Upper lobe of left lung (tissue), 6 donors: ENCODE results near the gene GALNT10. TPM values are rescaled to one million over a fixed set of nuclear protein-coding genes. Genes with fewer than 3 reads are reported as not detected.

ENCODE experiments used
- ATAC-seq, 2 donors: fragments of 200-7000 bp; cut with Tn5 transposase; one replicate each; pipeline ENCODE4 v1.9.1; 2022; ENCODE audit warnings: mild to moderate bottlenecking in 2 of 2, moderate library complexity in 2 of 2; ENCODE audit not compliant: low FRiP score in 2 of 2
- DNase-seq, 2 donors: peaks; one replicate each; pipeline ENCODE4 v3.0.0-alpha.2; 2019 to 2020
- H3K27ac ChIP-seq, 4 donors: fragments of 200-600 bp; sonication (generic); one replicate each; pipeline ENCODE4 v1.5.1; 2016 to 2019
- H3K27me3 ChIP-seq, 4 donors: fragments of 200-600 bp; sonication (generic); one replicate each; pipeline ENCODE4 v1.5.1; 2017 to 2019
- H3K36me3 ChIP-seq, 4 donors: fragments of 200-600 bp; sonication (generic); one replicate each; pipeline ENCODE4 v1.5.1; 2016 to 2019
- H3K4me1 ChIP-seq, 4 donors: fragments of 200-600 bp; sonication (generic); one replicate each; pipeline ENCODE4 v1.5.1; 2018 to 2019
- H3K4me3 ChIP-seq, 4 donors: fragments of 200-600 bp; sonication (generic); one replicate each; pipeline ENCODE4 v1.5.1; 2017 to 2019; ENCODE audit warnings: mild to moderate bottlenecking in 2 of 4, moderate library complexity in 1 of 4
- H3K9me3 ChIP-seq, 4 donors: fragments of 200-600 bp; sonication (generic); one replicate each; pipeline ENCODE4 v1.5.1; 2018 to 2019
- EP300 ChIP-seq, 4 donors: sonication (generic); formaldehyde crosslinking; IDR thresholded peaks; one replicate each; pipeline ENCODE4 v1.5.1; 2017; ENCODE audit warnings: antibody characterized with exemption in 4 of 4, control low read depth in 2 of 4
- POLR2A ChIP-seq, 4 donors: fragments of 450-650 bp; IDR thresholded peaks; one replicate each; pipeline ENCODE4 v1.5.1; 2016 to 2017; ENCODE audit warnings: antibody characterized with exemption in 4 of 4, mild to moderate bottlenecking in 2 of 4
- POLR2AphosphoS5 ChIP-seq, 2 donors: sonication (generic); formaldehyde crosslinking; IDR thresholded peaks; one replicate each; pipeline ENCODE4 v1.5.1; 2017; ENCODE audit warnings: antibody characterized with exemption in 2 of 2
- WGBS, 2 donors: methylation state at CpG; one replicate each; pipeline ENCODE4 v1.1.5; 2017 to 2018; 5-methylcytosine and 5-hydroxymethylcytosine counted together
- total RNA-seq, 6 donors: library from RNA; depleted of rRNA in 4 of 6; stranded (reverse); fragments of >200 nt in 4 of 6; gene quantifications; one replicate each; pipeline versions ENCODE4 v1.1.0 to v1.2.1, GENCODE V29; 2016 to 2021
- TF ChIP-seq, protein P1 (sequence below), 6 experiments: fragments of 450-650 bp in 4 of 6; fragments of 200-600 bp in 2 of 6; sonication (generic) in 2 of 6; IDR thresholded peaks; one replicate each; pipeline ENCODE4 v1.5.1; 2016 to 2019; ENCODE audit warnings: antibody characterized with exemption in 6 of 6
- donor health status: DM: no; HTN: no; CAD: no; lungs with moderate emphysema.
- donor health status: DM: no; HTN: yes; CAD: no; lungs with severe emphysema.

The GALNT10 gene
- total RNA-seq, 6 donors from 2014 or later: 38.6 to 118 (median 66.4) TPM

DNA sequence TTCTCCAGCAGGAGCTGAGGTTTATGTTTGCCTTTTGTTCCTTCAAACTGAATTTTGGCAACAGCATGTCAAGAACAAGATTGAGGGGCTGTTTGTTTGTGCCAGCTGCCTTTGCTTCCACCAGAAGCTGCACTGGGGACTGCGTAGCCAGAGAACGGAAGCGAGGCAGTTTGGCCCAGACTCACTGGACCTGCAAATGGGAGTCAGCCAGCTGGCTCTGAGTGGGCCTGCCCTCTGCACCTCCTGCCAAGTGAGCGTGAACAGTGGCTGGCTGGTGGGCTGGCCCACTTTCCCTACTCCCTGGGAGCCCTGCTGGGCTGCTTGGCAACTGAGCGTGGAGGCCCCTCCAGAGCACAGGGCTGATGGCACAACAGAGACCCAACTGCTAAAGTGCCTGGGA lies 111.6 kb downstream of the GALNT10 start:
- 72 to 73% methylated on average over 5 of the region's 5 CpGs for WGBS, 2 donors
- Histone ChIP-seq H3K27me3 (no peaks in the 10 kb centered on the region), H3K9me3 (peaks cover 0 to 3% (median 0%) of the 10 kb centered on the region in 4 donors), H3K27ac (no peak overlapping the region), H3K4me3 (no peak overlapping the region), H3K36me3 (peaks cover 5 to 19% (median 9%) of the 10 kb centered on the region in 4 donors), H3K4me1 (peaks cover 0 to 5% (median 4%) of the 10 kb centered on the region in 4 donors)
- TF ChIP-seq EP300 (IDR thresholded peaks at IDR 0.05) (no peak), POLR2A (IDR thresholded peaks at IDR 0.05) (no peak), POLR2AphosphoS5 (IDR thresholded peaks at IDR 0.05) (no peak)
- TF ChIP-seq, protein P1, sequence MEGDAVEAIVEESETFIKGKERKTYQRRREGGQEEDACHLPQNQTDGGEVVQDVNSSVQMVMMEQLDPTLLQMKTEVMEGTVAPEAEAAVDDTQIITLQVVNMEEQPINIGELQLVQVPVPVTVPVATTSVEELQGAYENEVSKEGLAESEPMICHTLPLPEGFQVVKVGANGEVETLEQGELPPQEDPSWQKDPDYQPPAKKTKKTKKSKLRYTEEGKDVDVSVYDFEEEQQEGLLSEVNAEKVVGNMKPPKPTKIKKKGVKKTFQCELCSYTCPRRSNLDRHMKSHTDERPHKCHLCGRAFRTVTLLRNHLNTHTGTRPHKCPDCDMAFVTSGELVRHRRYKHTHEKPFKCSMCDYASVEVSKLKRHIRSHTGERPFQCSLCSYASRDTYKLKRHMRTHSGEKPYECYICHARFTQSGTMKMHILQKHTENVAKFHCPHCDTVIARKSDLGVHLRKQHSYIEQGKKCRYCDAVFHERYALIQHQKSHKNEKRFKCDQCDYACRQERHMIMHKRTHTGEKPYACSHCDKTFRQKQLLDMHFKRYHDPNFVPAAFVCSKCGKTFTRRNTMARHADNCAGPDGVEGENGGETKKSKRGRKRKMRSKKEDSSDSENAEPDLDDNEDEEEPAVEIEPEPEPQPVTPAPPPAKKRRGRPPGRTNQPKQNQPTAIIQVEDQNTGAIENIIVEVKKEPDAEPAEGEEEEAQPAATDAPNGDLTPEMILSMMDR (IDR thresholded peaks at IDR 0.05): no peak
- DNase-seq: peak in 1 of 2 donors; percentile 55
- peak; percentile 26 to 40 for ATAC-seq

DNA sequence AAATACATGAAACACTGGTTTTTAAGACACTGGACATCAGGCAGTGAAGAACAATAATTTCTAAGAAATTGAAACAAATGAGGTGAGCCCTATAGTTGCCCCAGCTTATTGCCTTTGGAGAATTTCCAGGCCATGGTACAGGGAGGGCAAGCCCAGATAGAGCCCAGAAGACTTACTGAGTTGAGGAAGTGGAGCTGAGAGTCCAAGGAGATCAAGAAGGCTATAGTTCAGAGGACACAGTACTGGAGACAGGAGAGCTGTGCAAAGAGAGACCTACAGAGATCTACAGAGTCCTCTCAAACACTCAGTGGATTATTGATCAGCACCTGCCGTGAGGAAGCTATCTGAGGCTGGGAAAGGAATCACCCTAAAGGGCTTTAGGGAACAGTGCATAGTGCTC lies 112.6 kb downstream of the GALNT10 start:
- Histone ChIP-seq H3K9me3 (peaks cover 0 to 3% (median 0%) of the 10 kb centered on the region in 4 donors), H3K4me3 (no peak overlapping the region), H3K36me3 (peaks cover 5 to 11% (median 7%) of the 10 kb centered on the region in 4 donors), H3K27ac (no peak overlapping the region), H3K27me3 (no peaks in the 10 kb centered on the region), H3K4me1 (peaks cover 0 to 5% (median 2%) of the 10 kb centered on the region in 4 donors)
- ATAC-seq (no peak), DNase-seq (no peak)
- WGBS, 2 donors: 100% methylated on average over 1 of the region's 1 CpG
- TF ChIP-seq POLR2A (IDR thresholded peaks at IDR 0.05) (no peak), EP300 (IDR thresholded peaks at IDR 0.05) (no peak), POLR2AphosphoS5 (IDR thresholded peaks at IDR 0.05) (no peak)
- TF ChIP-seq, protein P1 (IDR thresholded peaks at IDR 0.05): no peak

DNA sequence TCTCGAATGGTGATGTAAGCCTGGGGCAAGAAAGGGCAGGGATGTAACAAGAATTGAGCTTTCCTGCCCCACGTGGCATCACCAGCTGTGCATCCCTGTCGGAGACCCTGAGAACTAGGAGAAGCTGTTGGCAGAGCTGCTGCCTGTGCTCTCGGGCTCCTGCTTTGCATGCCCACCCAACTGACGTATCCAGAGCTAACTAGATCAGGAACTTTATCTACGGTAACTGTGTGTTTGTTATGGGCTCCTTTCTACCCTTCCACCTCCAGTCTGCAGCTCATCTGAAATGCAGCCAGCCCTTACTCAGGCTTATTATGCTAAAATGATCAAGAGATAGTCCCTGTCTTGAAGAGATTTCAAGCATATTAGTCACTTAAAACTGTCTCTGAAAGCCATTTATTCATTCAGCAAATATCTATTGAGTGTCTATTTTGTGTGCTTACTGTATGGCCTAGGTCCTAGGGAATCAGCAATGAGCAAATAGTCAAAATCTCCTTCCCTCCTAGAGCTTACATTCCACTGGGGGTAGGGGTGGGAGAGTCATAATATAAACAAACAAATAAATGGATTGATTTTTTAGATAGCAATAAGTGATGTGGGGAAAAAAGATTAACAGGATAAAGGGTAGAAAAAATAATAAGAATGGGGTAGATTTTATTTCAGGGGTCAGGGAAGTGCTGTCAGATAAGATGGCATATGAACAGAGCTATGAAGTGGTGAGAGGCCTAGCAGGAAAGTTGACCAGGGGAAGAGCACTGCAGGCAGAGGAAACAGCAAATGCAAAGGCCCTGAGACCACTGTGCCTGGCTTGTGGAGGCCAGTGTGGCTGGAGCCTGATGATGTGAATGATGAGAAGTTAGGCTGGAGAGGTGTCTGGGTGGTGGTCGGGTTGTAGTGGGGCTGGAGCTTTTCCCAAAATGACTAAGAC lies 118.2 kb downstream of the GALNT10 start:
- Histone ChIP-seq H3K4me1 (peaks cover 0 to 2% (median 0%) of the 10 kb centered on the region in 4 donors), H3K36me3 (no peaks in the 10 kb centered on the region), H3K9me3 (peaks cover 0 to 3% (median 0%) of the 10 kb centered on the region in 4 donors), H3K27ac (no peak overlapping the region), H3K4me3 (no peak overlapping the region), H3K27me3 (no peaks in the 10 kb centered on the region)
- ATAC-seq: peak in 1 of 2 donors; percentile 43
- no peak for TF ChIP-seq EP300 (IDR thresholded peaks at IDR 0.05)
- TF ChIP-seq, protein P1 (IDR thresholded peaks at IDR 0.05): no peak
- TF ChIP-seq POLR2AphosphoS5 (IDR thresholded peaks at IDR 0.05): no peak
- no peak for TF ChIP-seq POLR2A (IDR thresholded peaks at IDR 0.05)
- DNase-seq: no peak
- 91 to 93% methylated on average over 7 of the region's 7 CpGs for WGBS, 2 donors

DNA sequence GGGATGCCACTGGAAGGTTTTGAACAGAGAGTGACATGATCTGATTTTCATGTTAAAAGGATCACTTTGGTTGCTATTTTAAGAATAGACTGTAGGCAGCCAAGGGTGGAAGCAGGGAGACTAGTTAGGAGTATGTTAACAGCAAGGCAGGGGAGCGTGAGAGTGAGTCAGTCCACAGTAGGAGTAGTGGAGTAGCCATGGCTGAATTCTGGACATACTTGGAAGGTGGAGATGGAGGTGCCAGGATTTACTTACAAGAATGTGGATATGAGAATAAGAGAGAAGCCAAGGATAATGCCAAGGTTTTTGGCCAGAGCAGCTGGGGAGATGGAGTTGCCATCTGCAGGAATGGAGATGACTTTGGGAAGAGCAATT lies 118.8 kb downstream of the GALNT10 start:
- Histone ChIP-seq H3K4me3 (no peak overlapping the region), H3K27ac (no peak overlapping the region), H3K9me3 (peaks cover 0 to 3% (median 0%) of the 10 kb centered on the region in 4 donors), H3K27me3 (no peaks in the 10 kb centered on the region), H3K4me1 (peaks cover 0 to 2% (median 0%) of the 10 kb centered on the region in 4 donors), H3K36me3 (no peaks in the 10 kb centered on the region)
- TF ChIP-seq, protein P1 (IDR thresholded peaks at IDR 0.05): no peak
- TF ChIP-seq POLR2AphosphoS5 (IDR thresholded peaks at IDR 0.05): no peak
- 95 to 100% methylated on average over 1 of the region's 1 CpG for WGBS, 2 donors
- no peak for DNase-seq
- ATAC-seq: no peak
